ENCODE results near the gene CXCL11. TPM values are rescaled to one million over a fixed set of nuclear protein-coding genes. Genes with fewer than 3 reads are reported as not detected.
"Not testable (repeated sequence)": the region's sequence is repeated elsewhere in the genome, so short reads cannot be mapped to it uniquely, and the experiment has no call there.

CXCL11 gene
- total RNA-seq: 0.24 TPM

GRCh38 chr4:76035799-76036380 is at the start of gene CXCL11:
Gene CXCL11 (minus strand): TSS chr4:76036070. CDS start chr4:76035987, 83 bp downstream.
- no peak for ATAC-seq

DNA sequence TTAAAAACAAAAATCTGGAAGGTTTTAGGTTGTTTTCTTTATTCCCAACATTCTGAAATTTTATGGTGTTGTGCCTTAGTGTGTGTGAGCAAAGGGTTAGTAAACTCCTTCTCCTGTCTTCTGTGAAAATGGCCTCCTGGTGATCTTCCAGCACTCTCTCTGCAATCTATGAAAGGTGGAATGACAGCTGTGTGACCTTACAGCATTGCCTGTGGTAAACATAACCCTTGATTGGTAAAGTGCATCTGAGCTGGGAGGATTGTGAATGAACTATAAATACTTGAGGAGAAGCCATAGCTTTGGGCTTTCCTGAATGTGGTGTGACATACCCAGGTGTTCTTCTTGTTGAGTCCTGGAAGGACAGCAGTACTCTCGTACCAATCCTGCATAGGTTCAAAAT is 48.7 kb upstream of the CXCL11 start:
- ATAC-seq: no peak

DNA sequence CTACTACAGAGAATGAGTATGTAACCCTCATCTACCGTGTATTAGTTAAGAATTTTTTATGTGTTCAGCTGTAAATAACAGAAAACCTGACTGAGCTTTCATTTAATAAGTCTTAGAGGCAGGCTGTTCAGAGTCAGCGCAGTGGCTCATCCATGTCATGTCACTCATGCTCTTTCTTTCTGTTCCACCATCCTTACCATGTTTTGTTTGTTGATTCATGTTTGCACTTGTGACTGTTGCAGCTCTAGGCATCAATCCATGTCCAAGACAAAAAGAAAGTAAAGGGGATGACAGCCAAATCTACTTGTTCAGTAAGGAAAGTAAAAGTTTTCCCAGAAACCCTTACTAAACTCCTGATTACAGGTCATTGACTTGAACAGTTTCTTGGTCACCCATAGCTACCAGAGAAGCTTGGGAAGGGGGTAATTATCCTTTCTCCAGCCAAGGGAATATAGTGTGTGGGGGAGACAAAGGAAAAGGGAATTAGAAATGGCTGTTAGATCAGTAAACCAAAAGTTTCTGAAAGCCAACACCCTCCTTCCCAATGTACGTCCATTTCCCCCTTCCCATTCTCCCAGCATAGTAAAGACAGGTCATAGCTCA is 47.6 kb upstream of the CXCL11 start:
- ATAC-seq: peak; percentile 65

DNA sequence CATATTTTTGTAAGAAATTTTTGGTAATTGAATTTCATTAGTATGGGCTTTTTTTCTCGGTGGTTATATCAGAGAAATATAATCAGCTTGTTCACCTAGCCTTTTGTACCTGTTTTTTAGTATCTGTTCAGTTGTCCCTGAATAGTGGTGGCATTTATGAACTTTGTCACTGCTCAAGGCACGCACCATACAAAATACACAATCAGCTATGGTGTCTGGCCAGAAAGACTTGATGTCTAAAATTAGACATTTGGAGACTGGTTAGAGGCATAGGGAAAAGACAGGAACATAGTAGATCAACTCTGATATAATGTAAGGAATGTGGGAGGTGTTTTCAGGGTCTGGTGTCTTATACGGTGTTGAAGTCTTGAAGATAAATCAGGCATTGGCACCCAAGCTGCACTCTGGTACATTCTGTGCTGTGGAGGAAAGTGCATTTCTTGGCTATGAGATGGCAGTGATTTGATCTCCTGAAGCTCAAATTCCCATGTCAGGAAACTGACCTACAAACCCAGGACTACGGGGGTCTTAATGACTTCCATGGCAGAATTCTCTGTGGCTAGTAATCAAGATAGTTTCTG is 42.3 kb upstream of the CXCL11 start:
- no peak for ATAC-seq

- no peak for ATAC-seq
Observed at GRCh38 chr4:76074993-76075600, 39.2 kb upstream of the CXCL11 start.

DNA sequence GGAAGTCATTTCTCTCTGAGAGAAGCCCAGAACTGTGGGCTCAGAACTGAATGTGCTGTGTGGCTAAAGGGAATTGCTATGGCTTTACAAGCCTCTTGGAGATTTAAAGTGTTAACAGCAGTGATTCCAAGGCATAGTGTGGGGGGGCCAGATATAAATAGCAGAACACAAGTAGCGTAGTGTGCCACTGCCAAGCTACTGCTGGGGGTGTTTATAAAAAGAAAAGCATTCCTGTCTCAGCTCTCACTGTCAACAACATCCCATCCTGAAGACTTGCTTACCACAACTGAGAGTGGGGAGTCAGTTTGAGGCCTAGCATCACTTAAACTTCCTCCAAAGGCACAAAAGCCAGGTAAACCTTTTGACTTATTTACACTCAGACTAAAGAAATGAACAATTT is 38.6 kb upstream of the CXCL11 start, which contains the start of gene ART3:
Gene ART3, plus strand, starts transcription at position 242 of the 400 bp plus-strand sequence. CDS start 1,181 bp downstream, outside the sequence.
- no peak for ATAC-seq

DNA sequence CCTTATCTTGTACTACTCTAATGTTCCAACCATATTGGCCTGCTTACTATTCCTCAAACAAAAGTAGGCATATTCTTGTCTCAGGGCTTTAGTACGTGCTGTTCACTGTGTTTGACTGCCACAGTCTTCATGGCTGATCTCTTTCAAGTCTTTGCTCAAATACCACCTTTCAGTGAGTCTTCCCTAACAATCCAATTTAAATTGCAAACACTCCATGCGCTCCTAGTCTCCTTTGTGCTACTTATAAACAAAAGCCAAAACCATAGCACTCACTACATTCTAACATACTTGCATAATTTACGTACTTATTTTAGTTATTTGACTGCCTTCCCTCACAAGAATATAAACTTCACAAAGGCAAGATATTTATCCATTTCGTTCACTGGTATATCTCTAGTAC is 36.9 kb upstream of the CXCL11 start:
- ATAC-seq: no peak

DNA sequence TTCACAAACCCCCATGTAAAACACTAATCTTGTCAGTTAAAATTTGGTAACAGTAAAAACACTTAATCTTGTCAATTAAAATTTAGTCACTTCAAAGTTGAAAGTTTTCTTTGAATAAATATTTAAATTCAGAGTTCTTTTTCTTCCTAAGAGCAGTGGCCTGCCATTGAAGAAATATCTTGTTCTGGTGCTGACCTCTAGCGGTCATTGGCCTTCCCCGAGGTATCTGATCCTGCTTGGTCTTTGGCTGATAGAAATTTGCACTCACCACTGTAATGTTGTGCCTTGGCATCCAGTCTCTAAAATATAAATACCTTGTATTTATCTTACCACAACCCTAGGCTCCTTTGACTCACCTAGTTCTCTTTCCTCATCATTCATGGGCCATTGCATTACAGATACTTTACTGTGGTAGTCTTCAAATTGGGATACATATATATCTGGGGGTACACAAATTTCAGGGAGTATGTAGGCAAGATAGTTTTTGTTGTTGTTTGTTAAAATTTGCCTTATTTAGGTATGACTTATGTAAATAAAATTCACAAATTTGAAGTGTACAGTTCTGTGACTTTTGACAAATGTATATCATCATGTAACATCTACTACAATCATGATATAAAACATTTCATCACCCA is 31.9 kb upstream of the CXCL11 start:
- peak; percentile 76 for ATAC-seq

DNA sequence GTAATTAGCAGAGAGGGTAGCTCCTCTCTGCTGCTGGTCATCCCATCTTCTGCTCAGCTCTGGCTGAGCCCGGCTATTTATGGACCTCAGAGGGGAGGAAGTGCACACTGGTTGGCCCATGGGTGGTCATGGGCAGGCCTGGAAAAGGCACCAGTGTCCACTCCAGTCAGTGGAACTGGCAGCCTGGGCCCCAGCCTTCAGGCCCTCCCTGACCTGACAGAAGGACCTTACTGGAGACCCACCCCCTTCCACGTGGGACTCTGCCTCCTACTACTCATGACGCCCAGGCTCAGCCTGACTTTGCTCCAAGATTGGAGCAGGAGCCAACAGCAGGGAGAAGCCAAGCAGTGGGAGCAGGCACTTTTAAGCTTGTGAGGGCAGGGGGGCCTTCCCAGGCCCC is 30.7 kb upstream of the CXCL11 start:
- ATAC-seq: no peak

- ATAC-seq: no peak
Observed at GRCh38 chr4:76061982-76062381, 26.1 kb upstream of the CXCL11 start.

- no peak for ATAC-seq
Observed at GRCh38 chr4:76061421-76061820, 25.6 kb upstream of the CXCL11 start.

GRCh38 chr4:76060506-76060905 is 24.6 kb upstream of the CXCL11 start:
- ATAC-seq: no peak

DNA sequence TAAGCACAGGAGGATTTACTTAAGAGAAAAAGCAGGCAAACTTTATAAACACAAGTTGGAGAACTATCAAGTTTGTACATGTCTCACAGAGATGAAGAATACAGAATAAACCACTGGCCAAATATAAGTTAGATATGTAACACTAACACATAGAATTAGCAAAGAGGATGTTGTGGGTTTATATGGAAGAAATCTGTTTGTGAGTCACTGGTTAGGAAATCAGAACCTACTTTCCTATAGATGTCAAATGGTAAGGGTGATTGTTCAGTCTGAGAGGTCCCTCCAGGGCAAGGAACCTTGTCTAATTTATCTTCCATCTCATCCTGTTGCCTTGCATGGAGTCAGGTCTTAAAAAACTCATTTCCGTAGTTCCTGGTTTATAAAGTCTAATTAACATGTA is 23.9 kb upstream of the CXCL11 start:
- ATAC-seq: peak; percentile 63

DNA sequence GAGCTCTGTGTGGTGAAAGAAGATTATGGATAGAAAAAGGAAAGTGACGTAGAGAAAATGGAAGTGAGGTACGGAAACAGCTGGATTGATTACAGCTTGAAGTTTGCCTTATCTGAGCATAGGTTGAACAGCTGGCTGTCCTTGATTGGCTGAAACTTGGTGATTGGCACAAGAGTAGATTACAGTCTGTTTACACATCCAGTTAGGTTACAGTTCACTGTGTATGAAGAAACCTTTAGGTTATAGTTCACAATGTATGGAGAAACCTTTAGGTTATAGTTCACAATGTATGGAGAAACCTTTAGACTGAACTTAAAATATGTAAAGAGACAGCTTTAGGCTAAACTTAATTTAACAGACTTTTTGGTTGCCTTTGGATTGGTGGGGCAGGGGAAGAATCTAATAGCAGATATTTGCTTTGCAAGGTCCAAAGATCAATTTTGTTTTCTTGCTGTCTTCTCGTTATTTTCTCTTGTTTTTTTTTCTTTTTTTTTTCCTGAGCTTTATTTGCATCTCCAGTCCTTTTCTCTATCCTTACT is 23.1 kb upstream of the CXCL11 start:
- no peak for ATAC-seq

DNA sequence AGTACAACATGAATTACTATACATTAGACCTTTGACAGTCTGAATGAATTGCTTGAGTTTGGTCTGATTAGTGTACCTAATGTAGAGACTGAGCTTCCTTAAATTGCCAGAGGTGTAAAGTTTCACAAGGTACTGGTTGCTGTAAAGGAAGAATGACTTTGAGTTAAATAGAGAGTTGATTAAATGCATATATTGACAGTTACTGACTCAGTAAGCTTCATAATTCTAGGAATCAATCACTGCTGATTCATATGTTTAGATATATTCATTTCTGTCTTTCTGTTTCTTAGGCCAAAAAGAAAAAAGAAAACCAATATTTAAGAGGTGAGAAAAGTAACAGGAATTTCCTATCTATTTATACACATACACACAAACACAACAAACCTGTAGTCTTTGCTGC is 22.4 kb upstream of the CXCL11 start:
- ATAC-seq: no peak

- no peak for ATAC-seq
Observed at GRCh38 chr4:76055421-76055820, 19.6 kb upstream of the CXCL11 start.

DNA sequence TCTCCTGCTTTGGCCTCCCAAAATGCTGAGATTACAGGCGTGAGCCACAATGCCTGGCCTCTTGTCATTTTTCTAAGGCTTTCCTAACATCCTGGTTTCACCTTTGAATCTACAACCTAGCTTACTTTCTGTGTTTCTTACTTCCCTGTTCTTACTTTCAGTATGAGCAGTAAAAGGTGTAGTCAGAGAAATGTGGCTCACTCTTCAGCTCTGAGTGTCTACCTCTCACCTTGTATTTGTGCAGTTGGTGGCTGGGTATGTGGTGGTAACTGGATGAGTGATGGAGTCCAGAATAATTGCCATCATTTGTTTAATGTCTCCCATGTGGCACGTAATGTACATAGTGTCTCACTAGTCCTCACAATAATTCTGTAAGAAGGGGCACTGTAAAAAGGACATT is 19.1 kb upstream of the CXCL11 start:
- ATAC-seq: peak; percentile 58

- ATAC-seq: no peak
Observed at GRCh38 chr4:76053730-76054129, 17.9 kb upstream of the CXCL11 start.

DNA sequence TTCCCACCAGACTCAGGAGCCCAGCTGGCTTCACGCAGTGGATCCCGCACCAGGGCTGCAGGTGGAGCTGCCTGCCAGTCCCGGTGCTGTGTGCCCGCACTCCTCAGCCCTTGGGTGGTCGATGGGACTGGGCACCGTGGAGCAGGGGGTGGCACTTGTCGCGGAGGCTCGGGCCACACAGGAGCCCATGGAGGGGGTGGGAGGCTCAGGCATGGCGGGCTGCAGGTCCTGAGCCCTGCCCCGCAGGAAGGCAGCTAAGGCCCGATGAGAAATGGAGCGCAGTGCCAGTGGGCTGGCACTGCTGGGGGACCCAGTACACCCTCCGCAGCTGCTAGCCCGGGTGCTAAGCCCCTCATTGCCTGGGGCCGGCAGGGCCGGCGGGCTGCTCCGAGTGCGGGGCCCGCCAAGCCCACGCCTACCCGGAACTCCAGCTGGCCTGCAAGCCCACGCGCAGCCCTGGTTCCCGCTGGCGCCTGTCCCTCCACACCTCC is 14.7 kb upstream of the CXCL11 start:
- not testable (repeated sequence) for ATAC-seq

- not testable (repeated sequence) for ATAC-seq
Observed at GRCh38 chr4:76049860-76050416, 14.1 kb upstream of the CXCL11 start.

DNA sequence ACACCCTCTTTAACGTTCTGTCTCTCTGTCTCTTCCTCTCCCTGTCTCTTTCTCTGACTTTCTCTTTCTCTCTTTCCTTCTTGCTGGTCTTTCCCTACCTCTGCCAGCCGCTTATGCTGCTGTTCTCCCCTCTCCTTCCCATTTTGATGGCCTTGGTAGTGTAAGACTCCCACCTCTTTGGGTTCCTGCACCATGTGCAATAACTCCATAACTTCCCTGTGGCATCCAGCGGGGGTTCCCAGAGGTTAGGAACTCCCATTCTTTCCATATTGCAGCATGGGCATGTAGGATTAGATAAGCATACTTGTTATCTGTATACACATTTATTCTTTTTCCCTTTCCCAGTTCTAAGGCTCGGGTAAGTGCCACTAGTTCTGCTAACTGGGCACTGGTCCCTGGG is 8.8 kb upstream of the CXCL11 start:
- ATAC-seq: not testable (repeated sequence)

DNA sequence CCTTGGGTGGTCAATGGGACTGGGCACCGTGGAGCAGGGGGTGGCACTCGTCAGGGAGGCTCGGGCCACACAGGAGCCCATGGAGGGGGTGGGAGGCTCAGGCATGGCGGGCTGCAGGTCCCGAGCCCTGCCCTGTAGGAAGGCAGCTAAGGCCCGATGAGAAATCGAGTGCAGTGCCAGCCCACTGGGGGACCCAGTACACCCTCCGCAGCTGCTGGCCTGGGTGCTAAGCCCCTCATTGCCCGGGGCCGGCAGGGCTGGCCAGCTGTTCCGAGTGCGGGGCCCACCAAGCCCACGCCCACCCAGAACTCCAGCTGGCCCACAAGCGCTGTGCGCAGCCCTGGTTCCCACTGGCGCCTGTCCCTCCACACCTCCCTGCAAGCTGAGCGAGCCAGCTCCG is 7.4 kb upstream of the CXCL11 start:
- not testable (repeated sequence) for ATAC-seq
